CD14-positive monocyte (primary cell): ENCODE results near the gene ANO6. TPM values are rescaled to one million over a fixed set of nuclear protein-coding genes. Genes with fewer than 3 reads are reported as not detected.
A peak's percentile ranks its signal among the peaks of the same experiment; 100 is the strongest.

ENCODE experiments used
- DNase-seq, 3 donors: peaks; one replicate each; pipeline ENCODE4 v3.0.0-alpha.2; 2011 to 2022
- H2AFZ ChIP-seq: 2 replicates; pipeline ENCODE4 v1.6.0; 2012; ENCODE audit warnings: mild to moderate bottlenecking, low read depth, low read length, inconsistent platforms; ENCODE audit not compliant: insufficient read depth, poor library complexity, severe bottlenecking
- H3K27ac ChIP-seq, 2 donors: 1 replicate in 1 of 2; 2 replicates in 1 of 2; pipeline ENCODE4 v1.5.1; 2012 to 2013; ENCODE audit warnings: low read length in 2 of 2, control low read depth in 1 of 2, inconsistent platforms in 1 of 2, low read depth in 1 of 2, mild to moderate bottlenecking in 1 of 2
- H3K27me3 ChIP-seq, 2 donors: one replicate each; pipeline versions ENCODE4 v1.6.0 to v1.6.1; 2011 to 2013; ENCODE audit warnings: low read length in 2 of 2; ENCODE audit not compliant: control insufficient read depth in 2 of 2, insufficient read depth in 2 of 2
- H3K36me3 ChIP-seq, 2 donors: replicated peaks in 1 of 2; 1 replicate in 1 of 2; 2 replicates in 1 of 2; pipeline versions ENCODE4 v1.5.1 to v1.6.1; 2012 to 2013; ENCODE audit warnings: low read length in 2 of 2, control low read depth in 1 of 2, inconsistent platforms in 1 of 2, mild to moderate bottlenecking in 1 of 2; ENCODE audit not compliant: insufficient read depth in 2 of 2, control insufficient read depth in 1 of 2
- H3K4me1 ChIP-seq, 2 donors: 1 replicate in 1 of 2; 2 replicates in 1 of 2; pipeline versions ENCODE4 v1.5.1 to v1.6.1; 2012 to 2013; ENCODE audit warnings: low read length in 2 of 2, control low read depth in 1 of 2, inconsistent platforms in 1 of 2, mild to moderate bottlenecking in 1 of 2, moderate library complexity in 1 of 2; ENCODE audit not compliant: insufficient read depth in 2 of 2, control insufficient read depth in 1 of 2
- H3K4me2 ChIP-seq: replicated peaks from 2 replicates; pipeline ENCODE3; 2012; ENCODE audit warnings: low read length, moderate library complexity, mild to moderate bottlenecking; ENCODE audit not compliant: poor library complexity, severe bottlenecking; ENCODE audit errors: extremely low read depth
- H3K4me3 ChIP-seq, 3 experiments: fragments of 200-600 bp in 1 of 3; sonication (generic) in 1 of 3; replicated peaks in 1 of 3; 1 replicate in 2 of 3; 2 replicates in 1 of 3; pipeline ENCODE4 v1.5.1; 2011 to 2013; ENCODE audit warnings: low read length in 3 of 3, mild to moderate bottlenecking in 3 of 3, control low read depth in 2 of 3, low read depth in 2 of 3, inconsistent platforms in 1 of 3, moderate library complexity in 1 of 3
- H3K79me2 ChIP-seq: 2 replicates; pipeline ENCODE4 v1.6.0; 2012; ENCODE audit warnings: mild to moderate bottlenecking, control low read depth, inconsistent platforms, low read length, moderate library complexity; ENCODE audit not compliant: insufficient read depth
- H3K9ac ChIP-seq: 2 replicates; pipeline ENCODE4 v1.6.0; 2017; ENCODE audit warnings: low read length, mild to moderate bottlenecking; ENCODE audit not compliant: insufficient read depth, poor library complexity, severe bottlenecking
- H3K9me3 ChIP-seq, 2 donors: replicated peaks in 1 of 2; 1 replicate in 1 of 2; 2 replicates in 1 of 2; pipeline versions ENCODE4 v1.5.1 to v1.6.1; 2012 to 2013; ENCODE audit warnings: low read length in 2 of 2, control low read depth in 1 of 2; ENCODE audit not compliant: control insufficient read depth in 1 of 2, insufficient read depth in 1 of 2
- H4K20me1 ChIP-seq: 2 replicates; pipeline ENCODE4 v1.6.0; 2012; ENCODE audit warnings: mild to moderate bottlenecking, low read length, control low read depth, moderate library complexity; ENCODE audit not compliant: insufficient read depth
- H3K27ac Mint-ChIP-seq, 7 donors: one replicate each; pipeline ENCODE4 v1.8.0; 2020; ENCODE audit warnings: mild to moderate bottlenecking in 7 of 7, mixed read lengths in 7 of 7, moderate library complexity in 6 of 7, inconsistent platforms in 2 of 7
- H3K27me3 Mint-ChIP-seq, 3 donors: one replicate each; pipeline ENCODE4 v1.8.0; 2021 to 2022; ENCODE audit warnings: low read depth in 3 of 3, mild to moderate bottlenecking in 3 of 3, mixed read lengths in 3 of 3, moderate library complexity in 3 of 3, inconsistent platforms in 1 of 3
- H3K36me3 Mint-ChIP-seq, 2 donors: one replicate each; pipeline ENCODE4 v1.8.0; 2020; ENCODE audit warnings: mixed read lengths in 2 of 2, inconsistent platforms in 1 of 2, mild to moderate bottlenecking in 1 of 2
- H3K4me1 Mint-ChIP-seq: one replicate; pipeline ENCODE4 v1.8.0; 2020; ENCODE audit warnings: mild to moderate bottlenecking, mixed read lengths
- H3K4me3 Mint-ChIP-seq, 2 donors: one replicate each; pipeline ENCODE4 v1.8.0; 2020; ENCODE audit warnings: mild to moderate bottlenecking in 2 of 2, mixed read lengths in 2 of 2, moderate library complexity in 1 of 2
- H3K9me3 Mint-ChIP-seq, 7 donors: one replicate each; pipeline ENCODE4 v1.8.0; 2020 to 2022; ENCODE audit warnings: mixed read lengths in 7 of 7, mild to moderate bottlenecking in 6 of 7, moderate library complexity in 6 of 7, inconsistent platforms in 2 of 7
- WGBS: methylation state at CpG from one replicate; pipeline ENCODE4 v1.1.5; 2013; ENCODE audit warnings: missing lambda C conversion rate; ENCODE audit not compliant: insufficient coverage; 5-methylcytosine and 5-hydroxymethylcytosine counted together
- intact Hi-C, 2 donors: fragments of 100-400 bp; cut with micrococcal nuclease; formaldehyde crosslinking; loops; one replicate each; pipeline versions ENCODE4 v1.15.0 to v1.15.1; 2023
- polyA plus RNA-seq, 3 donors: library from polyadenylated mRNA; depleted of rRNA in 1 of 3; unstranded in 2 of 3; stranded (reverse) in 1 of 3; fragments of 300-500 nt in 2 of 3; fragments of >200 nt in 1 of 3; fragmentation: Illumina TruSeq in 2 of 3; gene quantifications; 1 replicate in 2 of 3; 2 replicates in 1 of 3; pipeline ENCODE4 v1.2.3, GENCODE V29; 2012 to 2021
- TF ChIP-seq, protein P1 (sequence below): fragments of 200-600 bp; IDR thresholded peaks from one replicate; pipeline ENCODE4 v1.8.0; 2022; ENCODE audit warnings: antibody characterized with exemption, mild to moderate bottlenecking

ANO6 gene
- polyA plus RNA-seq, 3 donors, result 20.2 to 48.7 (median 34.1) TPM

DNA sequence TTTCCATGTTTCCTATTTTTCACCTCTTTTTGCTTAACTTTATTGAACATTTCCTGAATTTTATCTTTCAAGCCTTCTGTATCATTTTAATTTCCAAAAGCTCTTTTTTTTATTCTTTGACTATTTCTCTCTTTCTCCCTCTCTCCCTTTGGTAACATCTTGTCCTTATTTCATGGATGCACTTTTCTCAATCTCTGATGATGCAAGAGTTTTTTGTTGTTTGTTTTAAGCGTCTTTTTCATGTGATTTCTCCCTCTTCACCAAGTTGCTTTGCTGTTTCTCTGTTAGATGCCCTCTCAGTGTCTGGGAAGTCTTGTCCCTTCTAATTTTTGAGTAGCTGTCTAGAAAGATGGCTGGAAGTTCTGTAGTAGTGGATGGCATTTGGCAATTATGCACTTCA lies 62.6 kb downstream of the ANO6 start:
- Histone ChIP-seq H3K4me1 (no peaks in the 10 kb centered on the region), H3K36me3 (peaks cover 6 to 57% of the 10 kb centered on the region in 2 donors), H2AFZ (no peak overlapping the region), H3K4me2 (no peak overlapping the region), H3K27ac (no peak overlapping the region), H4K20me1 (peaks cover 92% of the 10 kb centered on the region), H3K9me3 (no peaks in the 10 kb centered on the region), H3K79me2 (peaks cover 76% of the 10 kb centered on the region), H3K4me3 (no peak overlapping the region), H3K9ac (no peak overlapping the region), H3K27me3 (no peaks in the 10 kb centered on the region)
- no peak for DNase-seq
- Mint-ChIP-seq H3K4me3 (no peak overlapping the region), H3K36me3 (peaks cover 33 to 34% of the 10 kb centered on the region in 2 donors), H3K4me1 (no peaks in the 10 kb centered on the region), H3K9me3 (peaks cover 0 to 1% (median 0%) of the 10 kb centered on the region in 7 donors), H3K27me3 (no peaks in the 10 kb centered on the region), H3K27ac (no peak overlapping the region)
- TF ChIP-seq, protein P1, sequence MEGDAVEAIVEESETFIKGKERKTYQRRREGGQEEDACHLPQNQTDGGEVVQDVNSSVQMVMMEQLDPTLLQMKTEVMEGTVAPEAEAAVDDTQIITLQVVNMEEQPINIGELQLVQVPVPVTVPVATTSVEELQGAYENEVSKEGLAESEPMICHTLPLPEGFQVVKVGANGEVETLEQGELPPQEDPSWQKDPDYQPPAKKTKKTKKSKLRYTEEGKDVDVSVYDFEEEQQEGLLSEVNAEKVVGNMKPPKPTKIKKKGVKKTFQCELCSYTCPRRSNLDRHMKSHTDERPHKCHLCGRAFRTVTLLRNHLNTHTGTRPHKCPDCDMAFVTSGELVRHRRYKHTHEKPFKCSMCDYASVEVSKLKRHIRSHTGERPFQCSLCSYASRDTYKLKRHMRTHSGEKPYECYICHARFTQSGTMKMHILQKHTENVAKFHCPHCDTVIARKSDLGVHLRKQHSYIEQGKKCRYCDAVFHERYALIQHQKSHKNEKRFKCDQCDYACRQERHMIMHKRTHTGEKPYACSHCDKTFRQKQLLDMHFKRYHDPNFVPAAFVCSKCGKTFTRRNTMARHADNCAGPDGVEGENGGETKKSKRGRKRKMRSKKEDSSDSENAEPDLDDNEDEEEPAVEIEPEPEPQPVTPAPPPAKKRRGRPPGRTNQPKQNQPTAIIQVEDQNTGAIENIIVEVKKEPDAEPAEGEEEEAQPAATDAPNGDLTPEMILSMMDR, result no peak
- intact Hi-C loops, result no loop called here
- WGBS, result no CpG with 5 or more reads among the region's 1 CpG

DNA sequence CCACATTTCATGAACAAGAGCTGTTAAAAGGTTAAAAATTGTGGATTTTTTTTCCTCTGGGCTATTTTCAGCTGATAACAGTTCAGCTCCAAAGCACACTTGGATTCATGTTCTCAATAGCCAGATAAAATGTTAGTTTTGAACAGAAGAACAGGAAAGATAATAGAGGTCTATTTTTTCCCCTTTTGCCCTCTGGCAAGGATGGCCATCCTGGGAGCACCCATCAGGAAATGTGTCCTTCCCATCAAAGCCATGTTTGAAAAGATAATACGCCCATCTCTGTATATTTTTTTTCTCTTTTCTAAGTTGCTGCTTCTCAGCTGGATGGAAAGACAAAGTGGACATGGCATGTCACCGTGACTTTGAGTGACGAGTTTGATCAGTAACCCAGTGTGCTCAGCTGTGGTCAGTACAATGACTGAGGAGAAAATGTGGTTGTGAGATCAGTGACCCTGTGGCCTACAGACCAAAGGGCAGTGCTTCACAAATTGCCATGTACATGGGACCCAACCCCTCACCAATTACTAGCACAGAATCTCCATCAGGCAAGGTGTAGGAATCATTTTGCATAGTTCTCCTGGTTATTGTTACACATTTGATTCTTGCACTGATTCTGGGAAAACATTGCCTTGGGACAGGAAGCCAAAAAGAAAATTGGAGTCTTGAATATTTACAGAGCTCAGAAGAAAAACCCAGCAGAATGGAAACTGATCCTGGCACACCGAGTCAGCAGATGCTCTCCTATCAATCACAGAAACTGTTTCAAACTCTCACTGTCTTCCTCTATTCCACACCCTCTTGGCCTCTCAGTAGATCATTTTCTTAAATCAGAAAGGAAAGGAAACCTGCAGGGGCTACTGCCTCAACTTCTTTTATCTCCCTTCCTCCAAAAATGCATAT lies 64.3 kb downstream of the ANO6 start:
- Histone ChIP-seq H3K27ac (peak overlapping the region in 1 of 2 donors; percentile 22), H3K9me3 (no peaks in the 10 kb centered on the region), H3K4me2 (no peak overlapping the region), H3K4me3 (no peak overlapping the region), H3K36me3 (peaks cover 6 to 49% of the 10 kb centered on the region in 2 donors), H3K27me3 (no peaks in the 10 kb centered on the region), H3K4me1 (no peaks in the 10 kb centered on the region), H2AFZ (no peak overlapping the region), H3K9ac (no peak overlapping the region), H3K79me2 (peaks cover 68% of the 10 kb centered on the region), H4K20me1 (peaks cover 94% of the 10 kb centered on the region)
- Mint-ChIP-seq H3K4me1 (no peaks in the 10 kb centered on the region), H3K27ac (no peak overlapping the region), H3K9me3 (peaks cover 0 to 1% (median 0%) of the 10 kb centered on the region in 7 donors), H3K4me3 (no peak overlapping the region), H3K27me3 (no peaks in the 10 kb centered on the region), H3K36me3 (peaks cover 33 to 36% of the 10 kb centered on the region in 2 donors)
- DNase-seq, result no peak
- intact Hi-C loops, result no loop called here
- WGBS, result 100% methylated on average over 2 of the region's 4 CpGs
- TF ChIP-seq, protein P1, result no peak
